Activated T-cell treated with anti-CD3 and anti-CD28 coated beads, Interleukin-2, amount 50 U/mL, for 1 hour (primary cell): ENCODE data around the gene NPW.
"Not testable (repeated sequence)": the region's sequence is repeated elsewhere in the genome, so short reads cannot be mapped to it uniquely, and the experiment has no call there.

Source experiments
- DNase-seq: peaks from one replicate; pipeline ENCODE4 v3.0.0-alpha.2; 2020

Gene NPW

DNA sequence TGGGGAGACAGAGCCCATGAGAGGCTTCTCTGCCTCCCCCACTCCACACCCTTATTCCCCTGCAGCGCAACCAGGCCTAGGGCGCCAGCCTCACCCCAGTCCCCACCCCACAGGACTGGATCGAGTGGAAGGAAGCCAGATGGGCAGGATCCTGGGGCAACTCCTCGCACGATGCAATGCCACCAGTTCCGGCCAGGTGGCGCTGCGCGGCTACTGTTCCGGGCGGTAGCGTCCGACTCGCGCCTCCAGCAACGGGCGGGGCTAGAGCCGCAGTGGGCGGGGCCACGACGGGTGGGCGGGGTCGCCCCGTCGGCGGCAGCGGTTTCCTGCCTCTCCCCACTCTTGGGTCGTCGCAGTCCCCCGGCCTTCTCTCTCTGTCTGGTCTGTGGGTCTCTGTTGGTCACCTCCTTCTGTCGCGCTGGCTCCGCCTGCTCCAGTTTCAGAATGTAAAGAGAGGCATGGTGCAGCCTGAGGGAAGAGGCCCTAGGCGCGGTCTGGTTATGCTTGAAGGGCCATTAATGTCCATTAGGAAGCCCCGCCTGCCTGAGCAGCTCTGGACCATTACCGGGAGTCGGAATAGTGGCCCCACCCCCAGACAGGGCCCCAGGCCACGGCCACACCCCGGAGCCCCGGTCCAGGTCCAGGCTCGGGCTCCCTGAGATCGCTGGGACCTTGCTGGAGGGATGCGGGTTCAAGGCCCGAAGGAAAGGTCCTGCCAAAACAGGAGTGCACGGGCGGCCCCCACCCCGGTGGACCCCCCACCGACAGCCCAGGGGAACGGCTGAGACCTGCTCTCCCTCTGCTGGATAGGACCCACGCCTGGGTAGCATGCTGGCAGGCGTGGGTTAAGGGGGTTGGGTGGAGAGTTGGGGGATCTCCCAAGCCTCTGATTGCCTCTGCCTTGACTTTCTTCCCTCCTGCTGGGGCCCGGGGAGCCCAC lies 3.8 kb downstream of the NPW start:
- DNase-seq, result peak; percentile 99

DNA sequence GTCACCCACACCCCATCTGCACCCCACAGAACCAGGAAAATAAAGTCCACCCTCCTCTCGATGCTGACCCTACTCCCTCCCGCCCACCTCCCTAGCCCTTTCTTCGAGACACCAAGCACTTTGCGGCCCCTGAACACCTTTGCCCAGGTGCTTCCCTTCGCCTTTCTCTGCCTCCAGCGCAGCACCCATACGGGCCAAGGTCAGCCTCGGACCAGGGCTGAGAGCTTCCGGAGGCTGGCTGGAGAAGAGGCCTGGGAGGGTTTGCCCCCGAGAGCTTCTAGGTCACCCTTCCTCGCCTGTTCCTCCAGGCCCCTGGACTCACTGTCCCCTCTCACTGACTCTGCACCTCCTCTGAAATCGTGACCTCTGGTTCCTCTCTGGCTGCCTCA lies 4.4 kb downstream of the NPW start:
- no peak for DNase-seq

DNA sequence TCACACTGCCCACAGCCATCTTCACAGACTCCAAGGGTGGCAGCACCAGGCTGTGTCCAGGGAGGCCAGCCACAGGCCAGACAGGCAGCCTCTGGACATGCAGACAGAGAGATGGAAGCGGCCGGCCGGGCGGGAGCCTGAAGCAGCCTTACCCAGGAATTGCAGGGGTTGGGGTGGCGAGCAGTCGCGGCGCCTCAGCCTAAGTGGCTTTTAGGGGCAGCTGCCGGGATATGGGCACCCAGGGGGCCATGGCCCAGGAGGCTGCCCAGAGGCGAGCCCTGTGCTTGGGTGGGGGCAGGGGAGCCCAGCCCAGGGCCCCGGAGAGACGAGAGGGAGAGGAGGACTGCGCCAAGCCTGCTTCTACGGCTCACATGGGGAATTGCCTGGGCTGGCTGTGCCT lies 5.7 kb downstream of the NPW start:
- DNase-seq, result no peak

DNA sequence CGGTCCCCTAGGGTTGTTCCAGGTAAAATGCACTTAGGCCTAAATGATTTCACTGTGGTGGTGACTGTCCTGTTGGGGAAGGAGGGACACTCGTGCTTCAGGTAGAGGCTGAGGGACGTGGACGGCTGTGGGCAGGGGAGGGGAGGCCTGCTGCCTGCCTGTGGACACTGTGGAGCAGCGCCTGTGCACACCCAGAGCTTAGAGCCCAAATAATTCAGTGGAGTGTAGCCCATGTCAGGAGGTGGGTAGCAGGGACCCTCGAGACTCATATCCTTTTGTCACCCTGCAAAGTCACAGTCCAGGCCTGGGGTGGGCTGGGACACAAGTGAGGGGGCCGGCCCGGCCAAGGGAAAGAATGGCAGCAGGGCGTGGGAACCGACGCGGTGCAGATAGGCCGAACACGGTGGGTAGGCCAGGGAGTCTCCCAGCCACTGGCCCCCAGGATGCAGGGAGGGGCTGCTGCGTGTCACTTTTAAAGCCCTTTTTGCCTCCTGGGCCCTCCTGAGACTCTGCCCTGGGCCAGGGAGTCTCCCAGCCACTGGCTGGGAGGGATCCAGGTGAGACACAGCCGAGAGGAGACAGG lies 6.4 kb downstream of the NPW start:
- no peak for DNase-seq

DNA sequence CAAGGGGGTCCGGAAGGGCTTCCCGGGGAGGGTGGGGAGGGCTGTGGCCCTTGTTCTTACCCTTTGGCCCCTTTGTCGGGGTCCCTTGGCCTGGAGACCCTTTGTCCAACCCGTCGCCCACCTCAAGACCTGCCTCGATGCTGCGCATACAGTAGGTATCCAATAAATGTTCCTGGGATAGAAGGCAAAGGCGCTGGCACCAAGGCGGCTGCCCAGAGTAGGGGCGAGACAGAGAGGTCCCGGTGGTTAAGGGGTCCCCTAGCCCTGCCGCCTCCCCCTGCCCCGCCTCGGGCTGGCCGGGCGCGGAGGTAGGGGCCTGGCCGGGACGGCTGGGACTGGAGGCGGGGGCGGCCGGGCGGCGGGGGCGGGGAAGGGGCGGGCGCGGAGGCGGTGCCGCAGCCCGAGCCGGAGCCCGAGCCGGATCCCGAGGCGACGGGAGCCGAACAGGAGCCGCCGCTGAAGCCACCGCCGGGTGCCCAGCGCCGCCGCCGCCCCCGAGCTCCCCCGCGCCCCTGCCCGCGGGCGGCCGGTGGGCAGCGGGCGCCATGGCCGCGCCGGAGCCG lies 7.0 kb downstream of the NPW start, which contains the start of gene NHERF2:
TSS of gene NHERF2 (plus strand) at position 442 of the 563 bp plus-strand sequence. CDS start at position 546, 104 bp downstream.
- peak; percentile 60 for DNase-seq

DNA sequence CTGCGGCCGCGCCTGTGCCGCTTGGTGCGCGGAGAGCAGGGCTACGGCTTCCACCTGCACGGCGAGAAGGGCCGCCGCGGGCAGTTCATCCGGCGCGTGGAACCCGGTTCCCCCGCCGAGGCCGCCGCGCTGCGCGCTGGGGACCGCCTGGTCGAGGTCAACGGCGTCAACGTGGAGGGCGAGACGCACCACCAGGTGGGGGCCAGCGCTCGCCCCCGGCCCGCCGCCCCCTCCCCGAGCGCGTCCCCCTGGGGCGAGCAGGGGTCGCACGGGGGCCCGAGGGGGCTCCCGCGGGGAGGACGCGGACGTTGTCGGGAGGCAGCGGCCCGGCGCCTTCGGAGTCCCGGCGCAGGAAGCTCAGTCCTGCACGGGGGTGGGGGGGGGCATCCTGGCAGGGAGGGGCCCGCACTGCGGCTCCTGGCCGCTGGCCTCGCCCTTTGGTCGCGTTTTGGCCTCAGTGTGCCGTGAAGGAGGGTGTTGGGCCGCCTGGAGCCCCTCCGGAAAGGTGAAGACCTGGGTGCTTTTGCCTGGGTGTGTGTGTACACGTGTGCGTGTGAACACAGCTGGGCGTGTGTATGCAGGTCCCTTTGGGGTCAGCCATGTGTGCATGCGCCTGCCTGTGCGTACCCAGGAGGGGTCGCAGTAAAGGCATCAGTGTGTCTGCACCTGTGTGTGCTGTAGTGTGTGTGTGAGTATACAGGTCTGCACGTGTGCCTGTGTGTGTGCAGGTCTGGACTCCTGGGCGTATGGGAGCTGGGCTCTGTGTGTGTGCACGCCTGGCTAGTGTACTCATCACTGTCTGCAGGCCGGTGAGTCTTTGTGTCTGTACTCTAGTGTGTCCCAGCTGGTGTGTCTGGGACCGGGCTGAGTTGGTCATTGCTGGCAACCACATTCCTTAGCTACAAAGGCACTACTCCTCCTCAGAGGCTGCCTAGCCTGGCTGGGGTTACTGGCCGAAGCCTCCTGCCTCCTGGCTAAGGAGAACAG lies 7.7 kb downstream of the NPW start:
- DNase-seq, result no peak

DNA sequence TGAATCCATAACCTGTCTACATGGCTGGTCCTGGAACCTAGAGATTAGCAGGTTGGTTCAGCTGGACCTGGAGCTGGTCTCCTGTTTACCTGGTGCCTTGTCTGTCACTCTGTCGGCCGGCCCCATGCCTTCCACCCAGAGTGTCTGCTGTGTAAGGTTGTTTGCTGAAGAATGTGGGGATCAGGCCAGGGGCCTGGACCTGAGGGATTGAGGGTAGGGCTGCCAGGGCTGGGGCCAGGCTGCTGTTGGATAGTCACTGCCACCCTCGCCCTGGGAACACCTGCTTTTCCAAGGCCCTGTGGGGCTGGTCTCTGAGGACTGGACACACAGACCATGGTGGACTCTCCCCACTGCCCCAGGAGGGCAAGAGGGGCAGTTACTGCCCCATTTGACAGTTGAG lies 8.6 kb downstream of the NPW start:
- DNase-seq, result no peak

DNA sequence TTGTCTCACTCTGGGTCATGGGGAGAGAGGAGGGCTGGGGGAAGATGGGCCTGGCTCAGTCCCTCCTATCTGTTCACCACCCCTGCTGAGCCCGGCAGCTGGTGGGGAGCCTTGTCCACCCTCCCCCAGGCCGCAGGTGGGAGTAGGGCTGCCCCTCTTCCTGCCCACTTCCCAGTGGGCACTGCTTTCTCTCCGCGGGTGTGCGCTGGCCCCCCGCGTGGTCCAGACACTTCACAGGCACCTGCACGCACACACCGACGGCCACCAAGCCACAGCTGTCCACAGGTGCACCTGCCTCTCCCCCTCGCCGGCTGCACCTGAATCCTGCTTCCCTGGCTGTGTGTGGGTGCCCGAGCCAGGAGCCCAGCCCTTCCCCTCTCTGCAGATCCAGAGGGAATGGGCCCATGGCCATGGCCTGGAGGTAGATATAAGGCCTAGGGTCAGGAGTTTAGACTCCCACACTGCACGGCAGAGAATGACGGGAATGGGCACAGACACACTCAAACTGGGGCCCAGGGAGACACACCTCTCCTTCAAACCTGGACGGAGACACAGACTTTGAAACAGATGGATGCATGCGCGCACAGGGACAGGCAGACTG lies 9.1 kb downstream of the NPW start:
- DNase-seq, result no peak

DNA sequence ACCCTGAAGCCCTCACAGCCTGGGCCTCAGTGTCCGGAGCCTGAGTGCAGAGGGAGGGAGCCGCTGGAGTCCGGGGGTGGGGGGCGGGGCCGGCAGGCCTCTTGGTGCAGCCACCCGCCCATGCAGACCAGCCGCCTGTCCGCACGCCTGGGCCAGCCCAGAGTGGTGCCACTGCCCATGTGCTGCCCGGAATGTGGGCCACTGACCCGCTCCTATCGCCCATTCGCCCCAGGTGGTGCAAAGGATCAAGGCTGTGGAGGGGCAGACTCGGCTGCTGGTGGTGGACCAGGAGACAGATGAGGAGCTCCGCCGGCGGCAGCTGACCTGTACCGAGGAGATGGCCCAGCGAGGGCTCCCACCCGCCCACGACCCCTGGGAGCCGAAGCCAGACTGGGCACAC lies 9.8 kb downstream of the NPW start:
- no peak for DNase-seq

DNA sequence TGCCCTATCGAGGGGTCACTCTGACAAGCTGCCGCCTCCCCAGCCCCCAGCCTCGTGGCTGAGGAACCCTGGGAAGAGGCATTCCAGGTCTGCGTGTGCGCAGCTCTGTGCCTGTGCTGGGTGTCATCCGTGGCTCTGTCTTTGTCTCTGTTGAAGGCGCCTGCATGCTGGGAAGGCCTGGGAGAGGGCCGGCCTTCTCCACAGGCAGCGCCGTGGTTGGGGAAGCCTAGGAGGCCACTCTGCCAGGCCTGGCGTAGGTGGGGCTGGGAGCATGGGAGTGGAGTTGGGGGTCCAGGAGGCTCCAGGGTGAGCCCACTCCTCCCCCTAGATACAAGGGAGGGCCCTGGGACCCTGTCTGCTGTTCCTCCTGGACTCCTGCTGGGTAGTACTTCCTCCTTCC lies 10.5 kb downstream of the NPW start:
- DNase-seq, result no peak

DNA sequence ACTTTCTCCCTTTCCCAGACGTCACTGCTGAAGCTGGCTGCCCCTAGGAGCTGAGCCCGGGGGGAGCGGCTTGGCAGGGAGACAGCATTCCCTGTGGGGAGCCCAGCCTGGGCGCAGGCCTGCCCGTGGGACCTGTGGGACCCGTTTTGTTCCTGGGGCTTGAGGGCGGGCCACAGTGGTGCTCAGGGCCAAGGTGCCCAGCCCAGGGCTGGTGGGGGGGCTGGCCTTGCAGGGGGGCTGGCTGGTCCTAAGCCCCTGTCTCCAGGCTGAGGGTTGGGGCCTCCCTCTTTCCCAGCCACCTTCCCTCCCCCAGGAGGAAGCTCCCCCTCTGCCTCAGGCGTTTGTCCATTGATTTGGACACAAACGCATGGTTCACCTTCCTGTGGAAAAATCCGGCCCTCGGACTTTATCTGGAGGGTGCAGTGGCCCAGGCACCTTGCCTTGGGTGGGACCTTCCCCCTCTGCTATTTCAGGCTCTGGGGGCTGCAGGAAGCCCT lies 11.5 kb downstream of the NPW start:
- no peak for DNase-seq

DNA sequence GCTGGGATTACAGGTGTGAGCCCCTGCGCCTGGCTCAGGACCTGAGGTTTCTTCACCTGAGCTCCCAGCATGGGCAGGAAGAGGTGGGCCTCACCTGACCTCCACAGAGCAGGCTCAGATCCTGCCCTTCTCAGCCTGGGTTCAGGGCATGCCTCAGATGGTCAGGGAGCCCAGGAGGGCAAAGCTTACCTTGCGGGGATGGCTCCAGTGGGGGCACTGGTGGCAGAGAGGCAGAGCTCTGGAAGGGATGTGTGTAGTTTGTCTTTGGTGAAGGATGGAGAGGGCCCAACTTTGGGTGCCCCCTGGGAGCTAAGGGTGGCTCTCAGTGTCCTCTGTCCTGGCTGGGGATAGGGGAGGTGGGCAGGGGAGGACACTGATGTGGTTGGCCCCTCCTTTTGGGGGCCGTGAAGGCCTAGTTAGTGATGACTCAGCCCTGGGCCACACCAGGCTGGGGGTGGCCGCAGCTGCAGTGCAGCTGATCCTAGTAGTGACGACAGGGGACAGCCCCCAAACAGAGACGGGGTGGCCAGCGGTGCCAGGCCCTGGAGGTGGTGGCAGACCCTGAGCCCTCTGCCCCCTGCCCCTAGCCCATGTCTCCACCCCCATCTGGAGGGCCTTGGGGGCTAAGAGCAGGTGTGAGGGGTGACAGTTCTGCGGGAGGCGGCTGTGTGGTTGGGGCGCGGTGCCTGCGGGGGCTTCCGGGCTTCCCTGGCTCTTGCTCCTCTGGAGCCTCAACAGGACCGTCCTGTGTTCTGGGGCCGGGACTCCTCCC lies 12.9 kb downstream of the NPW start:
- DNase-seq, result no peak

DNA sequence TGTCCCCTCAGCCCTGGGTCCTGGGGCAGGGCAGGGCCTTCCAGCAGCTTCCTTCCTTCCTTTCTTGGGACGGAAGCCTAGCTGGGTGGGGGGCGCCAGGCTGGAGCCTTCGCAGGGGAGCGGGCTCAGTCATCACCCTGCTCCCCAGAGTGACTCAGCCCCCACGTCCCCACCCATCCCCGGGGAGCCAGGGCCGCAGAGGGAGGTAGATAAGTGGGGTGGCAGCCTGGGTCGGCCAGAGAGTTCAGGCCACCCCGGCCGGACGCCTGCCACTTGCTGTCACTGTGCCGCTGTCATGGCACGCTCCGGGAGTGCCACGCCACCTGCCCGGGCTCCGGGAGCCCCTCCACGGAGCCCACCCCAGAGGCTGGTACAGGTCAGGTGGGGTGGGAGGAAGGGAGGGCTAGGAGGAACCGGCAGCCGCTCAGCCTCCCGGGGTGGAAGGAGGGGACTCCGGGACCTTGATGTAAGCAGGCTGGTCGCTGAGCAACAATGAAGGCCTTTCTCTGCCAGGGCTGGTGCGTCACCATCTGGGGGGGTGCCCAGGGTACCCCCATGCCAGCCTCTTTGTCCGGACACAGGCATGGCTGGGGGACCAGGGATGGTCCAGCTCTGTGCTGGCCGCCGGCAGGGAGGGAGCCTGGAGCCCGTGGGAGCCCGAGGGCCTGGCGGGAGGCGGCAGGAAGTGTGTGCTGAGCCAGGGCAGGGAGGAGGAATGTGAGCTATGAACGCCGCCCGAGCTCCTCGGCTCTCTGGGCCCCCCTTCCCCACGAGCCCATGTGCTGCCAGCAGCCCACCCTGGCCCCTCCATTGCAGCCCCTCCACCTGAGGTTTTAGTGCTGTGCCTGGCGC lies 13.7 kb downstream of the NPW start:
- no peak for DNase-seq

DNA sequence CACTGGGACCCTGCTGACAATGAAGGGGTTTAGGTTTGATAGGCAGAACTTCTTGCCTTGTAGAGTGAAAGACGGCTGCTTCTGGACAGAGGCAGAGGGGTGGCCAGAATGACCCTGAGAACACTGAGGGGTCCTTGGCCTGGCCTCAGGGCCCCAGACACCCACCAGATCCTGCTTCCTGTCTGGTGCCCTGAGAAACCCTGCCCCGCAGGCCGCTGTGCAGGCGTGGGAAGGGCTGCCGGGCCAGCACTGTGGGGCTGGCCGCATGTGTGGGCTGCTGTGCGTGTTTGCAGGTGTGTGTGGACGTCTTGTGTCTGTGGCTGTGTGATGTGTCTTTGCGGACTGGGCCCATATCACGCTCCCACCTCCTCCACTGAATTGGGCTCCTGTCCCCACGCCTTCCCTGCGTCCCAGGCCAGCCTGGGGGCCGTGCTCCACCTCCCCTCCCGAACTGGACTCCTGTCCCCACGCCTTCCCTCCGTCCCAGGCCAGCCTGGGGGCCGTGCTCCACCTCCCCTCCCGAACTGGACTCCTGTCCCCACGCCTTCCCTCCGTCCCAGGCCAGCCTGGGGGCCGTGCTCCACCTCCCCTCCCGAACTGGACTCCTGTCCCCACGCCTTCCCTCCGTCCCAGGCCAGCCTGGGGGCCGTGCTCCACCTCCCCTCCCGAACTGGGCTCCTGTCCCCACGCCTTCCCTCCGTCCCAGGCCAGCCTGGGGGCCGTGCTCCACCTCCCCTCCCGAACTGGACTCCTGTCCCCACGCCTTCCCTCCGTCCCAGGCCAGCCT lies 14.5 kb downstream of the NPW start:
- DNase-seq, result not testable (repeated sequence)

DNA sequence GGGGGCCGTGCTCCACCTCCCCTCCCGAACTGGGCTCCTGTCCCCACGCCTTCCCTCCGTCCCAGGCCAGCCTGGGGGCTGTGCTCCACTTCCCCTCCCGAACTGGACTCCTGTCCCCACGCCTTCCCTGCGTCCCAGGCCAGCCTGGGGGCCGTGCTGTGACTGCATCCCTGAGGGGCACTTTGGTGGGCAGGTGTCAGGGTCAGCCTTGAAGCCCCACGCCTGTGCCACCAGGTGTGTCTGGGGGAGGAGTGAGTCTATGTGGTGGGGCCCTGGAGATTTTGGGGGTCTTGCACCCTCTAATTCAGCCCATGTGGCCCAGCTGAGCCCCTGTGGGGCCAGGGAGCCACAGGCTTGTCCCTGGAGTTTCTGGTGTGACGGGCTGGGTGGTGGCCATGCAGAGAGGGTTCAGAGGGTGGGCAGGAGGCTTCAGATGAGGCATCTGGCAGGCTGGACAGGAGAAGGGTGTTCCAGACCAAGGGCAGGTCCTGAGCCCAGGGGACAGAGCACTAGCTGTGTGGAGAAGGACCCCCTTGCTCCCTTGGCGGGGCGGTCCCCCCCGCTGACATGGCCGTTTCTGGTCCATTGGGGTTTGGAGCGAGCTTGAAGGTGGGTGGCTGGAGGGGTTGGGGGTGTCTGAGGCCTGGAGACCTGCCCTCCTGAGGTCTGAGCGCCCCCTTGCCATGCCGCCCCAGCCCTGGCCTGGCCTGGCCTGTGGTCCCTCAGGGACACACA lies 15.3 kb downstream of the NPW start:
- DNase-seq, result no peak

DNA sequence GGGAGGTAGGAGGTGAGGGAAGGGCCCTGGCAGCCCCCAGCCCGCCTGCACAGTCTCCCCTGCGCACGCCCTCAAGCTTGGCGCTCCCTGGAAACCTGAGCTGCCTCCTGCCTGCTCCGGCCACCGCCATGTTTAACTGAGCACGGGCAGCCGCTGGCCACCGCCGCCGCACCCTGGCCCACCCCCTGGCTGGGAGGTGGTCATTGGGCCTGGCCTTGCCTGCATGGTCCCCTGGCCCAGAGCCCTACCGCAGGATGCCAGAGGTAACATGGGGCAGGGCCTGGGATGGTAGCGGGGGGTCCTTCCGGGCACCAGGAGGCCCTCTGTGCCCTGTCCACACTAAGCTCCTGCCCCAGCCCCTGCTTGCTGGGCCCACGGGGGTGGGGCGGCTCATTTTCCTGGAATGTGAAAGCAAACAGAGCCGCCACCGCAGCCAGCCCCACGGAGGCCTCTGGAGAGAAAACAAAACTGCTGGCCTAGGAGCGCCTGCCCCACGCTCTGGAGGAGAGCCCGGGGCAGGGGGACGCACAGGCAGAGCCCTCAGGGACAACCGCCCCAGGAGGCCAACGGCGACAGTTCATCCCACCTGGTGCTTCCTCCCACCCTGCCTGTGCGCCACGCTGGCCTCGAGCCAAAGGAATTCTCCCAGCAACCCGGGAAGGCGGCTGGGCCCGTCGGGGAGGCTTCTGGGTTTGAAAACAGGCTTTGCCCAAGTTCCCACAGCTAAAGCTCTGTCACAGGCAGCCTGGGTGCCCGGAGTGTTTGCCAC lies 16.0 kb downstream of the NPW start:
- no peak for DNase-seq

DNA sequence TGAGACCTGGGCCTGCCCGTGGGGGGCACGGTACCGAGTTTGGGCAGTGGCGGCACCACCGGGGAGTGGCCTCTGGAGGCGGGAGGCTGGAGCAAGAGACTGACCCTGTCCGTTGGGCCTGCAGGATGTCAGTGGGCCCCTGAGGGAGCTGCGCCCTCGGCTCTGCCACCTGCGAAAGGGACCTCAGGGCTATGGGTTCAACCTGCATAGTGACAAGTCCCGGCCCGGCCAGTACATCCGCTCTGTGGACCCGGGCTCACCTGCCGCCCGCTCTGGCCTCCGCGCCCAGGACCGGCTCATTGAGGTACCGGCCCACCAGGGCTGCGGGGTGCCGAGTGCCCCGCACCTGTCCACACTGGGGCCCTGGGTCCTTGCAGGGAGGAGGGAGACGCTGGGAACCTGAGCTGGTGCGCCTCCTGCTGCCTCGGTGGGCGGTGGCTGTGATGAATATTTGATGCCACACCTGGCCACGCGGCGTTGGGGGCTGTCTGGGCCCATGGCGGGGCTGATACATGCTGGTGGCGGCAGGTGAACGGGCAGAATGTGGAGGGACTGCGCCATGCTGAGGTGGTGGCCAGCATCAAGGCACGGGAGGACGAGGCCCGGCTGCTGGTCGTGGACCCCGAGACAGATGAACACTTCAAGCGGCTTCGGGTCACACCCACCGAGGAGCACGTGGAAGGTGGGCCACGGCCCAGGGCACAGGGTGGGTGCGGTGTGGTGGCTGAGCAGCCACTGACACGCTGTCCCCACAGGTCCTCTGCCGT lies 16.8 kb downstream of the NPW start:
- DNase-seq, result no peak
